HG03378 (cell line): ENCODE results near the gene EVA1C.
"Not testable (repeated sequence)": the region's sequence is repeated elsewhere in the genome, so short reads cannot be mapped to it uniquely, and the experiment has no call there.

Experiments
- ATAC-seq: cut with Tn5 transposase; IDR thresholded peaks from one replicate; pipeline ENCODE4 v1.9.1; 2021; ENCODE audit warnings: mild to moderate bottlenecking, moderate library complexity; ENCODE audit not compliant: unreplicated experiment

Gene EVA1C, protein sequence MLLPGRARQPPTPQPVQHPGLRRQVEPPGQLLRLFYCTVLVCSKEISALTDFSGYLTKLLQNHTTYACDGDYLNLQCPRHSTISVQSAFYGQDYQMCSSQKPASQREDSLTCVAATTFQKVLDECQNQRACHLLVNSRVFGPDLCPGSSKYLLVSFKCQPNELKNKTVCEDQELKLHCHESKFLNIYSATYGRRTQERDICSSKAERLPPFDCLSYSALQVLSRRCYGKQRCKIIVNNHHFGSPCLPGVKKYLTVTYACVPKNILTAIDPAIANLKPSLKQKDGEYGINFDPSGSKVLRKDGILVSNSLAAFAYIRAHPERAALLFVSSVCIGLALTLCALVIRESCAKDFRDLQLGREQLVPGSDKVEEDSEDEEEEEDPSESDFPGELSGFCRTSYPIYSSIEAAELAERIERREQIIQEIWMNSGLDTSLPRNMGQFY

DNA sequence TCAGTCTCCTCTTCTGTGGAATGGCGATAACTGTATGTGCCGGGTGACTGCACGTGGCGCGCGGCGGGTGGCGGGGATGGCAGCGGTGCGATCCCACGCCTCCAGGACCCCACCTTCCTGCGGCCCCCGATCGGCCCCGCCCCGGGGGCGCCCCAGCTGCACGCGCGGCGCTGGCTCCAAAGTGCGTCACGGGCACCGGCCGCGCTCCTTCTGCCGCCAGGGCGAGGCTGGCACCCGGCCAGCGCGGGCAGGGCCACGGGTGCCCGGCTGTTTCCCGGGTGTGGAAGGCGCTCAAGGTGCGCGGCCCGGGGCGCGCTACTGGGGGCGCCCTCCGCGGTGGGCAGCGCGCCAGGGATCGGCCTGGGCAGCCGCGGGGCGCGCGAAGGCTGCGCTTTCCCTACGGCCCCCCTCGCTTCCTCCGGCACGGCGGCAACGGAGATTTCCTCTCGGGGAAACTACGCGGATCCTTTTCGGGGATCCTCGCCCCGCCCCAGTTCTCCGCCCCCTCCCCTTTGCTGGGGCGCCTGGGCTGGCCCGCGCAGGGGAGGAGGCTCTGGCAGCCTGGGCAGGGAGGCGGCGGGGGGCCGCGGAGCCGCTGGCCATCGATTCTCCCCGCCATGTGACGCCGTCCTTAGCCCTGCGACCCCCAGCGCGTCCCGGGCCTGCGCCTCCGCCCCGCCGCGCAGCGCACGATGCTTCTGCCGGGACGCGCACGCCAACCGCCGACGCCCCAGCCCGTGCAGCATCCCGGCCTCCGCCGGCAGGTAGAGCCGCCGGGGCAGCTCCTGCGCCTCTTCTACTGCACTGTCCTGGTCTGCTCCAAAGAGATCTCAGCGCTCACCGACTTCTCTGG, at the start of gene EVA1C:
Gene EVA1C (plus strand): TSS at position 545 of the 853 bp plus-strand sequence. CDS start 148 bp downstream, at position 693.
- no peak for ATAC-seq

DNA sequence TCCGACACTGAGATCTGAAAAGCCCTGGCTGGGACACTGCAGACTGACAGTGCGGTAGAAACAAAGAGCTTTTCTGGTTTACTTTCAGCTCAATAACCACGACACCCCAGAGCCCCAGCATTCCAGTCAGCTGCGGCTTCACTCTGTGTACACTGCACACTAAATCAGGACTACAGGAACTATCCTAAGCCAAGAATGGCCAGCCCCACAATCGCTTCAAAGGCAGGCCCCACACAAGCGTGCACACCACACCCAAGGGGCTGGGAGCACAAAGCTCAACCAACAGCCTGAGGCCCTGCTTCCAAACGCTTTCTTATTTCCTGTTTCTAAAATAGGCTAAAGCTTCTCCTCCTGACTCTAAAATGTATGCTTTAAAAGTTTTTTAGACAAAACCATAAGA, 48.1 kb upstream of the EVA1C start:
- no peak for ATAC-seq

DNA sequence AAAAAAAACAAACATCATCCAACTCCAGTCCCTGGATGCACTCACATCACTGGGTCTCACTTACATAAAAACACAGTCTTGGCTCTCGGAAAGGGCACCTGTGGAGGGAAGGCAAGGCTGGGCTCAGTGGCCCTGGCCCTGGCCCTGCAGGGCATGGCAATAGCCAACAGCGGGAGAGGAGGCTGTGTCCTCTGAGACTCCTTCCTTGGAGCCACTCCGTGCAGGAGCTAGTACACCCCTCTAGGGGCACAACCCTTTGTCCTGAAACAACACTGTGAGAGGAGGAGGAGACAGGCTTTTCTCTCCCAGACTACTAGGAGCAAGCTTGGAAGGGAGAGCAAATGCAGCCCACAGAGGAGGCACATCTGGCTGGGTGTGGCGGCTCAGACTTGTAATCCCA, 47.7 kb upstream of the EVA1C start:
- ATAC-seq, result no peak

DNA sequence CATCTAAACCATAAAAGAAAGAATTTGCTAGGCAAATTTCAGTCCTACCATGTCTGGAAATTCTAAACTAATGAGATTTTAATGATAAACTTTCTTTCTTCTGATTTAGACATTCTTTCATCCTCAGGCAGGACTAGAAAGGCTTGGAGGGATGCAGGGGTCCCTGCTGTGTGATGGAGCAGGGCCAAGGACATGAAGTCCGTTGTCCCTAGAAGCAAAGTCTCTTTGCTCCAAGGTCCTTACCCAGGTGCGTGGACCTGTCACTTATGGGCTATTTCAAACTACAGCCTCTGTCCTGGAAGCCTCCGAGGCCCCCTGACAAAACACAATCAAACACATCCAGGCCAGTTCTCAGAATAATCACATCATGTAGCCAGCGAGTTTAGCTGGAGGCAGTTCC, 46.3 kb upstream of the EVA1C start:
- no peak for ATAC-seq

DNA sequence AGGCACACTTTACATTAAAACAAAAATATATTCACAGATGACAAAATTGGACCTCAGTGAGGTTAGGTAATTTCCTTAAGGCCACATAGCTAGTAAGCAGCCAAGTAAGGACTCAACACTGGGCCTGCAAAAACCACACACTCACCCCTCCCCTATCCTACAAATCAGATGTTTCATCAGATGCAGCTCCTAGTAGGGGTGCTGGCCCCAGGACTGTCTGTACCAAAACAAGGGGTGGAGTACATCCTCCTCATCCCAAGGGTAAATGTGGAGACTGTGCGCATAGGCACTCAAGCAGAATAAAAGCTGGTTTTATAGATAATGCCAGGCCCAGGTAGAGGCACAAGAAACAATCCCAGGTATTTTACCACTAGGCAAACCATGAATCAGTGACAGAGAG, 45.3 kb upstream of the EVA1C start:
- ATAC-seq, result no peak

DNA sequence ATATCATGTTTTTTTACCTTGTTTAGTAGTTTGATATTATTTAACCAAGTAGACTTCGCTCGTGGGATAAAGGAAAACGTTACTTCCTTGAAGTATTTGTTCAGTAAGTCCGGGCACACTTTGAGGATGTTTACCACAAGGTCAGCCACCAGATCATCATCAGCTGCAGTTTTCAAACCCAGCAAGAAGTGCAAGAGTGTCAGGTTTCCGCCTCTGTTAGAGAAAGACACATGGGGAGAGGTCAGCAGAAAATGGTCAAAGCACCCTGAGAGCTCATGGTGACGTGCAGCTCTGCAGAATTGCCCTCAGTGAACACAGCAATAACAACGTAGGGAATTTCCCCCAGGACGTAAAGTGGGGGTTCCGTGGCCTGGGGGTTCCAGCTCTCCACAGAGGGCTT, 44.1 kb upstream of the EVA1C start:
- ATAC-seq, result no peak

DNA sequence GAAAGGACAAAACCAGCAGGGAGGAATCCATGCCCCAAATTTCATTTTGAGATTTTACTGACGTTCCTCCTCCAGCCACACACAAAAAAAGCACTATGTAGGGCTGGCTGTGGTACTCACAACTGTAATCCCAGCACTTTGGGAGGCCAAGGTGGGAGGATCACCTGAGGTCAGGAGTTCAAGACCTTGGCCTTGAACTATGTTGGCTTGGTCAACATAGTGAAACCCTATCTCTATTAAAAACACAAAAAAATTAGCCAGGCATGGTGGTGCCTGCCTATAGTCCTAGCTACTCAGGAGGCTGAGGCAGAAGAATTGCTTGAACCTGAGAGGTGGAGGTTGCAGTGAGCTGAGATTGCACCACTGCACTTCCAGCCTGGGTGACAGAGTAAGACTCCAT, 43.5 kb upstream of the EVA1C start:
- ATAC-seq, result not testable (repeated sequence)

DNA sequence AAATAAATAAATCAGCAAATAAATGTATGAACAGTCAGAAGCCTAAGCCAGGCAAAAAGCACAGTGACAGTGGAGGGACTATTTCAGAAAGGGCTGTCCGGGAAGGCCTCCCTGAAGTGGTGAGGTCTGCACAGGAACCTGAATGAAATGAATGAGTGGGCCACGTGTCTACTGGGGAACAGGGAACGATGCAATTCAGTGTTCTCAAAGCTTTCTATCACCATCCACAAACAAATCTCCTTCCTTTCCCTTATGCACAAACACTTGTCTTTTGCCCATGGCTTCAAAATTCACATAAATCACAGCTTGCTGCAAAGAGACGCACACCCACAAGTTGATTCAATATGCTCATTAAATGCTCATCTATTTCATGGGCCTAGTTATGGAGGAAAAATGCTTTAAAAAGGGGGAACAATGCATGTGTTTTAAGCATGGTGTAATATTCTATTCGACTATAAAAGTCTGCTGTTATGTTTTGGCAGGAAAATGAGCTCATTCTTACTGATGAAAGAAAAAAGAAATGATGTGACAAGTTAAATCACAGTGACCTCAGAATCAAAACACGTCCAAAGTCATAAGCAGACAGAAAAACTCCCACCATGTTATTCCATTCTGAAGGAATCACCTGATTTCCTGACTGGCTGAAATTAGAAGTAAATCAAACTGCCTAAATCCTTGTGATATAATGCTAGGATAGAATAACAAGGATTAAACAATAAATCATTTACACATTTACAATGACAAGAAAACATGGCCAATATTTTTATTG, 41.3 kb upstream of the EVA1C start:
- no peak for ATAC-seq

GRCh38 chr21:32371913-32372314, 40.6 kb upstream of the EVA1C start:
- no peak for ATAC-seq

GRCh38 chr21:32372755-32373154, 39.8 kb upstream of the EVA1C start:
- no peak for ATAC-seq

GRCh38 chr21:32377506-32377905, 35.0 kb upstream of the EVA1C start:
- no peak for ATAC-seq

GRCh38 chr21:32377991-32378390, 34.5 kb upstream of the EVA1C start:
- no peak for ATAC-seq

GRCh38 chr21:32378956-32379355, 33.5 kb upstream of the EVA1C start:
- no peak for ATAC-seq

- no peak for ATAC-seq
Measured at GRCh38 chr21:32380940-32381339, 31.6 kb upstream of the EVA1C start.

DNA sequence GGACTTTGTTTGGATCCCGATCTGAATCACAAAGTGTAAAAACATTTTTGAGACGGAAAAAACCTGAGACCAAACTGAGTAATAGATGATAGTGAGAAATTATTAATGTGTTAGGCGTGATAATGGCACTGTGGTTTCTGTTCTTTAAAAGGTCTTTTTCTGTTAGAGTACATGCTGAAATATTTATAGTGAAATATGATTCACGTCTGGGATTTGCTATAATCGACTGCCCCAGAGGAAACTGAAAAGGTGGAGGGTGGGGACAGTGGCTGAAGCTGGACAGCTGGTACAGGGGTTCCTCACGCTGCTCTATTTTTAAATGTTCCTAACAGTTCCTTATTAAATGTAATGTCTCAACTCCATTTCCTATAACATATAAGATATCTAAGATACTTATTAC, 30.9 kb upstream of the EVA1C start:
- no peak for ATAC-seq

- ATAC-seq, result no peak
Measured at GRCh38 chr21:32382108-32382644, 30.3 kb upstream of the EVA1C start.

GRCh38 chr21:32383812-32384211, 28.7 kb upstream of the EVA1C start:
- ATAC-seq, result no peak

GRCh38 chr21:32386195-32386870, 26.2 kb upstream of the EVA1C start:
- ATAC-seq, result no peak

GRCh38 chr21:32387151-32387550, 25.4 kb upstream of the EVA1C start:
- ATAC-seq, result no peak

DNA sequence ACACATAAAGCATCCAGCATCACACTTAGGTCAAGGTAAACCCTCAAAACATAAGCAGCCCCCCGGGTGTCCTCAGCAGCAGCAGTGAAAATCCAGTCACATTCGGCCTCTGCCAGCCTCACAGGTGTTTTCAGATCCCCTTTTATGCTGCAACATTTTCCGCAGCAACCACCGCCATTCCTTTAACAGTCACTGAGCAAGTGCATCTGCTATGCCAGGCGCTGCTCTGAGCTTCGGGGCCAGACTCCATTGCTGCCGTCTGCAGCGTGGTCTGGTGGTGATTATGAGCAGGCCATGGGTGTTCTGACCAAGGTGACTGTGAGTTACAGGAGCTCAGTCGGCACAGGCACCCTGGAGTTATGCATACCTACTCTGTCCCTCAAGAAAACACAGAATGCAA, 24.2 kb upstream of the EVA1C start:
- ATAC-seq, result no peak
